ENCODE measurements around the gene CRYBG2.
"Not testable (repeated sequence)": the region's sequence is repeated elsewhere in the genome, so short reads cannot be mapped to it uniquely, and the experiment has no call there.

Gene CRYBG2, protein sequence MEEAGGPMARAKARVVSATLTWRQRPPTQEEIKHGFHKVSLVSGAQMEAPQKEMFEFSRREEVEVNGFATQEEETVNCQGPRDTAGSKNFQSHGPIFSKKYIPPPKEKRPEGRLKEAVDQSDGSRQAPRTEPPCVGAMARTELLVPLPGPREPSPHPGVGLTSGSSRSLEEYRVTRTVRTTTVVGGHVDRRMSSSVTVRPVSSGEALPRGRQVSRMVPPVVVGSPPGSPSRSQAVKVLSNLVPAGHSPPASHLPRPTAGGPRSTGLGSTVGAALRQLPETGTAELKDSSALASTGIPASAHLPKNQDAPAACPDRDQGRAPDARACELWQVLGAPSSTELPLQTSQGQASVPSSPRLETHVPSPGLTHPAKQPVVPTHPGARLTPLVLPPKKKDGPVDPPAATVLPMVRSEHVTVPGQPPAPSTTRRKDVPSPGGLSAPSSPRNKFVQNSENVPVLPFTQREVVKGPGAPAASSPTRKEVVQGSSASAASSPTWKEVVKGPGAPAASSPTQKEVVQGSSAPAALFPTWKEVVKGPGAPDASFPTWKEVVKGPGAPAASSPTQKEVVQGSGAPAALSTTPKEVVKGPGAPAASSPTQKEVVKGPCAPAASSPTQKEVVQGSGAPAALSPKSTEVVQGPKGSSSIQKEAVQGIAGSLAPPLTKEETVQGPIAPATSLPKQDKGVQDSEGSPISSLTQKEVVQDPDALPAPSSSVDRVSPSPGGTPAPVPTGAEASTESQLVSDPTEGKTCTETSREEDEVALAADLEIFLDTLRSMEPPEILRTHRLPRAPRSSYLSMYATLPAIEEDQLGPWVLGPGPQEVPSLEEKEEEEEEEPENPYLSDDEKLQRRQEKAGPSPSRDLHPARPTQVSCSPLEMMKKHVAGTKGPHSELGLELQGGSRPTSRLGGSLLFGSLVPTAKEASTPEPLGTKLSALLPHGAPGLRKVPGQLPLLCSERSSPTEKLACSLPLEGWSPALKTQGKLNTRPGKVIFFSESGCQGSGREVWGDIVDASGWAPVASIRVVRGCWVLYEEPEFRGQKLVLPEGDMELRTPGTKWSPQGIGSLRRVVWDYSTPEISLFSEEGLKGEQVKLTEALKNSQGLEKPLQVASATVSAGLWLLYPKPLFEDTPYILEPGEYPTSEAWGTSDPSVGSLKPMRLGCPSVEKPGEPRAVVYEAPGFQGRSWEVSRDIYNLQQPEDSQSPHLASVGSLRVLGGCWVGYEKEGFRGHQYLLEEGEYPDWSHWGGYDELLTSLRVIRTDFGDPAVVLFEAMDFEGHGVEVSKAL (N-terminal part only)

DNA sequence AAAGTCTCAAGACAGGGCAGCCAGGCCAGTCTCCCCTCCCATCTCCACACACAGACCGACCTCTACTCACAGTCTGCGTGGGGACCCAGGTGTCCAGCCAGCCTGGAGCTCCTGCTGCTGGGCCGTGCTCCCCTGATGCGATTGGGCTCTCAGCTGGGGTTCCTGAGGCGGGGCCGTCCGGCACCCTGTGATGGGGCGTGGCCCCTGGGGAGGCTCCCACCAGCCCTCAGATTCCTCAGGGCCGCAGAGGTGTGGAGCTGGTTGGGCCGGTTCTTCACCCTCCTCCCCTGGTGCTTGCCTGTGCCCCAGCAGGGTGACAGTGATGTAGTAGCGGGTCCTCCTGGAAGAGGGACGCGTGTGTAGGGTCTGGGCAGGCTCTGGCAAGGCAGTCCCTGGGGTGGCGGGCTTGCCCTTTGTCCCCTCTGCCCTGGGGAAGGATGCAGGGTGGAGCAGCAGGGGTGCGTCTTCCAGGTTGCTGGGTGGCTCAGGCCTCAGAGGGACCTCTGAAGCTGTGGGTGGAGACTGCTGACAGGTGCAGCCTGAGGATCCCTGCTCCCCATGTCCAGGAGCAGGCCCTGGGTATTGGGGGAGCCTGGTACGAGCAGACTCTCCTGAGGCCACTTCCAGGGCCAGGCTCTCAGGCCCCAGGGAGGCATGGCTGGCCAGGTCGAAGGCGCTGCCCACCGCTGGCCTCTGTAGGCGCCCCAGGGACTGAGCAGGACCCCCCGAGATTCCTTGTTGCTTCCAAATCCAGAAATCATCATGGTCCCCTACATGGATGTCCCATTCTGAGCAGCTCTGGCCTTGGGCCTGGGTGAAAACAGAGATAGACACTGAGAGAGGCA lies at the start of gene CRYBG2:
TSS of gene CRYBG2 (minus strand) at position 155 of the 845 bp plus-strand sequence. CDS start 7,473 bp downstream, outside the sequence.
- DNase-seq, result no peak

DNA sequence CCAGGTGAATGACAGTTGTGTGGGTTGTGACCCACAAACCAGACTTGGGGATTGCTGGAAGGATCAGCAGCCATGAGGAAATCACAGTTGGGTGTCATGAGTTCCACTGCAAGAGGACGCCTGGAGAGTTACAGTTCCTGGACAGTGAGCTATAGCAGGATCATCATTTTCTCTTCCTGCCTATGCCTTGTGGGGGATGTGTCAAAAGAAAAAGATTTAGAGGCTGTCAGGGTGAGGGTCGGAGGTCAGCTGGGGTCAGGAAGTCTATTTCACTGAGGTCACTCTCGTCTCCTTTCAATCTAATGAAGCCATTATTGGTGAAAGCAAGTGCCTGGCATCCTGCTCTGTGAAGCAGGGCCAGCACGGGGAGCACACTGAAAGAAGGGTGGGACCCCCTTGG lies 49.7 kb upstream of the CRYBG2 start:
- DNase-seq, result no peak

DNA sequence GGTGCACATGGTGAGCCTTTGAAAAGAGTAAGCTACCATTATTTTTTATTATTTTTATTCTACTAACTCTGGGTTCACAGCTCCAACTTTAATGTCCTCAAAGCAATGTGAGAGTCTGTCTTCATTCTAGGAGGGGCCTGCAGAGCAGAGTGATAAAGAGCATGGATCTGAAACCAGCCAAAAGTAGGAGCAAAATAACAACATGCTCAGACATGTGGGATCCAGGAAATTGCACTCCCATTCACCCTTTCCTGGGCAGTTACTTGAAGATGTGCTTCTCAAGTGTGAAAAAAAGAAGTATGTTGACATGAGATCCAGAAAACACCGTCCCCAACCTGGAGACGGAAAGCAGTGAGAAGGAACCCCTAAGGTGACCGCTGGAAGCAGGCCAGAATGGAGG lies 48.0 kb upstream of the CRYBG2 start:
- DNase-seq, result no peak

- no peak for DNase-seq
Observed at GRCh38 chr1:26399034-26399433, 45.1 kb upstream of the CRYBG2 start.

- DNase-seq, result no peak
Observed at GRCh38 chr1:26395754-26396153, 41.8 kb upstream of the CRYBG2 start.

- DNase-seq, result peak; percentile 34
Observed at GRCh38 chr1:26391450-26391849, 37.5 kb upstream of the CRYBG2 start.

GRCh38 chr1:26389604-26390247 lies 35.8 kb upstream of the CRYBG2 start:
- no peak for DNase-seq

- DNase-seq, result no peak
Observed at GRCh38 chr1:26388791-26389445, 35.0 kb upstream of the CRYBG2 start.

GRCh38 chr1:26387447-26387846 lies 33.5 kb upstream of the CRYBG2 start:
- DNase-seq, result no peak

GRCh38 chr1:26385063-26385462 lies 31.1 kb upstream of the CRYBG2 start:
- DNase-seq, result not testable (repeated sequence)

DNA sequence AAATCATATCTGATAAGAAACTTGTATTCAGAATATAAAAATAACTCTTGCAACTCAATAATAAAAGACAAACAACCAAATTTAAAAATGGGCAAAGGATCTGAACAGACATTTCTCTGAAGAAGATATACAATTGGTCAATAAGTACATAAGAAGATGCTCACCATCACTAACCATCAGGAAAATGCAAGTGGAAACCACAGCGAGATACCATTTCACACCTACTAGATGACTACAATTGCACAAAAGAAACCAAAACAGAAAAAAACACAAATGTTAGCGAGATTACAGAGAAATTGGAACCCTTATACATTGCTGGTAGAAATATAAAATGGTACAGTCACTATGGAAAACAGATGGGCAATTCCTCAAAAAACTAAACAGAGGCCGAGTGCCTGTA lies 30.1 kb upstream of the CRYBG2 start:
- DNase-seq, result no peak

DNA sequence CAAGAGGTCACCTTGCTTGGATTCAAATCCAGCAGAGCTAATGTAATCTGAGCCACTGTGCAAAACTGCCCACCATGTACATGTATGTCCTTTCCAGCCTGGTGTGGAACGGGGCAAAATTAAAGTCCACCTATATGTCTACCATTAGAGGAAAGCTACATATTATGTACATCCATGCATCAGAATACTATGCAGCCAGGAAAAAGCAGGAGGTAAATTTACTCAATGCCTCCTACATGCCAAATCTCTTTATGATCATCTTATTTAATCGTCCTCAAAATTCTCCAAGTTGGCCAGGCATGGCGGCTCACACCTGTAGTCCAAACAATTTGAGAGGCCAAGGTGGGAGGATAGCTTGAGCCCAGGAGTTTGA lies 24.9 kb upstream of the CRYBG2 start:
- DNase-seq, result no peak

DNA sequence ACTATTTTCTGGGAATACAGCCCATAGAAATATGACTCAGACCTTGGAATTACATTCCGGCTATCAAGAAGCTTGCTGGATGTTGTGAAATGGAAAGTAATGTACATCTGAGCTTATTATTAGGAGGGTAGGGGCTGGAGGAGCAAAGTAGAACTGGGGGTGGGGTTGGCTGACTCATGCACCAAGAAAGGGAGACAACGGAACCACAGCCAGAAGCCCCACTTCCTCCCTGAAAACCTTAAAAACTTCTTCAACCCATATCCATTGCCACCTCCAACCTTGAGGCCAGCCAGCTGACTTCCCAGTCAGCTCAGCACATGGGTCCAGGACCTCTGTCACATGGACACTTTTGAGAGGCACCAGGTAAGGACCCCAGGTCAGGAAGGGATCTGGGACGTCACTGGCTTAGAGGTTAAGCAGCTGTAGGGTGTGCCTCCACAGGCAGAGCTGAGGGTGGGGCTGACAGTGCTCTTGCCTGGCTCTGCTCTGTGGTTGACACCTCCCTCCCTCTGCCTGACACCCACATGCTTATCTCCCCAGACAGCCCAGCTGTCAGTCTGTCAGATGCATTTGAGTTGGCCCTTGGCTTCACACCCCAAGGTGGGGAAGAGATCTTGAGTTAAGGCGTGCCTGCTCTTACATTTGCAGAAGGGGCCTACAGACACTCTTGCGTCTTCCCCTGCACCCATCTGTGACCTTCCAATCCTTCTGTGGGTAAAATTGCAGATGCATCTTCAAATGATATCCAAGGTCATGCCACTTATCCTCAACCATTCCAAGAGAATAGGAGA lies 24.4 kb upstream of the CRYBG2 start:
- no peak for DNase-seq

DNA sequence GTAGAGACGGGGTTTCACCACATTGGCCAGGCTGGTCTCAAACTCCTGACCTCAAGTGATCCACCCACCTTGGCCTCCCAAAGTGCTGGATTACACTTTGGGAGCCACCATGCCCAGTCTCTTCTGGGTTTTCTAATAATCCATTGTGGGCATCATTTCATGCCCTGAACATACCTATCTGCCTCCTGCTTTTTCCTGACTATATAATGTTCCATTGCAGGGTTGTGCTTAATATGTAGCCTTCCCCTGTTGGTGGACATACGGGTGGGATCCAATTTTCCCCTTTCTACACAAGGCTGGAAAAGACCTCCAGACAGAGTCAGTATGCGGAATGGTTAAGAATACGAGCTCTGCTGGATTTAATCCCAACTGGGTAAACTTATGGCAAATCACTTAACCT lies 22.1 kb upstream of the CRYBG2 start:
- DNase-seq, result no peak

GRCh38 chr1:26375081-26375480 lies 21.2 kb upstream of the CRYBG2 start:
- DNase-seq, result no peak

DNA sequence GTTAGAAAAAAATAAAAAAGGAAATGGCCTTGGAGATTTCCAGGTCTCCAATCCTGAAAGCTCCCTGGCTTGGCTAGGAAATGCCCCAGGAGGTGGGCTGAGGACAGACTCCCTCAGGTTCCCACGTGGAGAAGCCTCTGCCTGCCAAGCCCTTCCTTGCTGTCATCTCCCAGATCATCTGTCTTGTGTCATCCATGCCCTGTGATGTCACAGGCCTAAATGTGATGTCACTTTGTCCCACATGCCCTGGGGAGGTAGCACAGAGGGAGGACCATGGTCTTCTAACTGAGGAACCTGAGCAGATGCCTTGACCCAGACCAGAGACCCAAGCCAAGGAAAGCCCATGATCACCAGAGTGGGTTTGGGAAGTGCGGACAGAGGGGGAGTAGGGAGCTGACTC lies 20.4 kb upstream of the CRYBG2 start:
- DNase-seq, result not testable (repeated sequence)

GRCh38 chr1:26373789-26374188 lies 19.9 kb upstream of the CRYBG2 start:
- DNase-seq, result no peak

DNA sequence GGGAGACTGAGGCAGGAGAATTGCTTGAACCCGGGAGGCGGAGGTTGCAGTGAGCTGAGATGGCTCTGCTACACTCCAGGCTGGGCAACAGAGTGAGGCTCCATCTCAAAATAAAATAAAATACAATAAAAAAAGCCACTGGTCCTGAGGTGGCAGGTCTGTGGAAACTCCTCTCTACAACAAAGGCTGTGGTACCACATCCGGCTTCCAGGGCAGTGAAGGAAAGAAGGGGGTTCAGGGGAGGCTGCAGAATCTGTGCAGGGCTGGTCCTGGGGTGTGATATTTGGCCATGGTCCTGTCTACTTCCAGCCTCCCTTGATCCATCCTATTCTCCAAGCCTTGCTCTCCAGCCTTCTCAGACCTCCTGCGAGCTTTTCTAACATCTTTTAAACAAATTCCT lies 19.4 kb upstream of the CRYBG2 start:
- no peak for DNase-seq

DNA sequence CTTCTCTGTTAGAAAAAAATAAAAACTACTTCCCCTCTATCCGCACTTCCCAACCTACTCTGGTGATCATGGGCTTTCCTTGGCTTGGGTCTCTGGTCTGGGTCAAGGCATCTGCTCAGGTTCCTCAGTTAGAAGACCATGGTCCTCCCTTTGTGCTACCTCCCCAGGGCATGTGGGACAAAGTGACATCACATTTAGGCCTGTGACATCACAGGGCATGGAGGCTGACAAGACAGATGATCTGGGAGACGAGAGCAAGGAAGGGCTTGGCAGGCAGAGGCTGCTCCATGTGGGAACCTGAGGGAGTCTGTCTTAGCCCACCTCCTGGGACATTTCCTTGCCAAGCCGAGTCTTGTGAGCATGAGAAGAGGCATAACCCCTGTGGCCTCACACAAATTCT lies 18.7 kb upstream of the CRYBG2 start, which contains the start of gene ZNF683:
TSS of gene ZNF683 (minus strand) at position 140 of the 400 bp plus-strand sequence. CDS start 4,179 bp downstream, outside the sequence.
- DNase-seq, result not testable (repeated sequence)

DNA sequence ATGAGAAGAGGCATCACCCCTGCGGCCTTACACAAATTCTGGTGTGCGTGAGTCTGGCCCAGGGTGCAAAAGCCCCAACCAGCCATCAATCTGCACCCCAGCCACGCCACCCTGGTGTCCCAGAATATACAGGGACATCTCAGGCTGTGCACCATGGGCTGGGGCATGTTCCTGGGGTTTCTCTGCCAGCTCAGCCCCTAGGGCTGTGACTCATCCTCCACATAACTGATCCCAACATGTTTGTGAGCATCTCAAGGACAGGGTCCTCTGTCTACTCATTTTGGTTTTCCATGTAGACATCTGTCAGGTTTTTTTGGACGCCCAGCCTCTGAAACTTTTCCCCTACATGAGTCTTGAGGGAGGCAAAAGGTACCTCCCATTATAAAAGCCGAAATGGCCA lies 18.1 kb upstream of the CRYBG2 start:
- DNase-seq, result no peak
